Activated CD4-positive, alpha-beta T cell treated with anti-CD3 and anti-CD28 coated beads for 4 hours (primary cell): Measurements from ENCODE around the gene CFAP43.

Experiments
- DNase-seq, 2 donors: peaks; one replicate each; pipeline ENCODE4 v3.0.0-alpha.2; 2020

The CFAP43 gene

DNA sequence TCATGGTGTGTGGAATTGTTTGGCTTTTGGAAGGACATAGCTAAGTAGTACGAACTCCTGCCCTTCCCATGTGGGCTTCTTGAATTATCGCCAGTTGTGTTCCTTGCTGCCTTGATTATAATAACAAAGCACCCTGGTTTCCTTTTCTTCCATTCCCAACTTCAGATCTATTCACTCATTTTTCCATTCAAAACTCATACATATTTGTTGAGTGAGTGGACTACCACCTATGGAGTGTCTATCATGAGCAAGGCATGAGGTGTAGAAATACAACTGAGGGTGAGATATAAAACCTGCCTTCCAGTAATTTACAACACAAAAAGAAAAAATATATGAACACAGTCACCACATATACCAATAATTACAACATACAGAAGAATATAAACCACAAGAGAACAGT, 141.6 kb downstream of the CFAP43 start:
- DNase-seq: no peak

DNA sequence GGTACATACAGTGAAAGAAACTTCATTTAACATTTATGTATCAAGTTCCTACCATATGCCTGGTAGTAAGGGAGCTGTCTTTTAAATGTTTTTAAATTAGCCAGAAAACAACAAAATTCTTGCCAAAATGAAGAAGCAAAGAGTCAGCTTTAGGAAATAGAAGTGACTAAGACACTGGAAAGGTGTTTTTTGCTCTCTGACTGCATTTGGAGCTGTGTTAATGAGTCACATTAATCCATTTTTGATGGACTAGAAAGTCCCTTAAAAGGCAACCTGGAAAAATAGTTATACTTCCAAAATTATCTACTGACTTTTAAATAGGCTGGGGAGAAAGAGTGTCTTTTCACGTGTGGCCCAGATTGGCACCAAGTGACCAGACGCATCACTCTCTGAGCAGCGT, 142.5 kb downstream of the CFAP43 start:
- DNase-seq: no peak

DNA sequence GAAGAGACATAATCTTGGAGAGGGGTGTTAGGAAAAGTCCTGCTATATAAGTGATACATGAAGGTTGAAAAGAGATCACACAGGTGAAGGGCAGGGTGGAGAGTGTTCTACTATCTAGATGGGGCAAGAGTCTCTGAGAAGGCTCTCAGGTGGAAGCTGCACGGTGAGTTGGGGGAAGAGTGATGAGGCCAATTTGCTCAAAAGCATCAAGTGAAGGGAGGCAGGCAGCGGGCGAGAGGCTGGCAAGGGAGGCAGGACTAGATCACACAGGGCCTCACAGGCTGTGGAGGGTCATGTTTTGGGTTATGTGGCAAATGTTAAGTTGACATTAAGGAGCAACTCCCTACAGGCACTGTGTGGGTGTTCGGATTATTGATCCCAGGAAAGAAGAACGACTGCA, 143.9 kb downstream of the CFAP43 start:
- DNase-seq: no peak

DNA sequence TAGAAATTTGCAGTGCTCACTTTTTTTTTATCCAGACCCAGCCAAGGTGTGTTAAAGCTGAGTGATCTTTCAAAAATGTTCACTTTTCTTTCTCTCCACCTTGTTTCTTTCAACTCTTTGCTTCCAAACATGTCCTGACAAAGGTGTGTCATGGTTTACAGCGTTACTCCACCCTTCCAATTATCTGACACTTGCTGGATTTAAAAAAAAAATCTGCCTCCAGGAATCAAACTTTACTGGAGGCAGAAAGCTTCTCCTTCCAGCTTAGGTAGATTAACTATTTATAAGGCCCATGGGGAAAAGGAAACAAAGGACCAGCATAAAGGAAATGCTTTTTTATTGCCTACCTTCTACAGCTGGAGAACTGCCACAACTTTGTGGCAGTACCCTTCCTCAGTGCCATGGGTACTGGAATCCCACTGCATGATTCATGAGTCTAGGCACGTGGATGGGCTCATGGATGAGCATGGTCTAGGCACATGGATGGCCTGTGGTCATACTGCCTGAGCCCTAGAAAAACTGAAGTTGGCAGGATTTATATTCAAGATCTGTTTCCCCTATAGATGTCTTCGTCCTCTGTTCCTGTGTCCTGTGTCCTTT, 146.3 kb downstream of the CFAP43 start, which contains the start of gene COL17A1:
Gene COL17A1, minus strand, starts transcription at position 80 of the 600 bp plus-strand sequence. CDS start 5,207 bp downstream, outside the sequence.
- DNase-seq: no peak

DNA sequence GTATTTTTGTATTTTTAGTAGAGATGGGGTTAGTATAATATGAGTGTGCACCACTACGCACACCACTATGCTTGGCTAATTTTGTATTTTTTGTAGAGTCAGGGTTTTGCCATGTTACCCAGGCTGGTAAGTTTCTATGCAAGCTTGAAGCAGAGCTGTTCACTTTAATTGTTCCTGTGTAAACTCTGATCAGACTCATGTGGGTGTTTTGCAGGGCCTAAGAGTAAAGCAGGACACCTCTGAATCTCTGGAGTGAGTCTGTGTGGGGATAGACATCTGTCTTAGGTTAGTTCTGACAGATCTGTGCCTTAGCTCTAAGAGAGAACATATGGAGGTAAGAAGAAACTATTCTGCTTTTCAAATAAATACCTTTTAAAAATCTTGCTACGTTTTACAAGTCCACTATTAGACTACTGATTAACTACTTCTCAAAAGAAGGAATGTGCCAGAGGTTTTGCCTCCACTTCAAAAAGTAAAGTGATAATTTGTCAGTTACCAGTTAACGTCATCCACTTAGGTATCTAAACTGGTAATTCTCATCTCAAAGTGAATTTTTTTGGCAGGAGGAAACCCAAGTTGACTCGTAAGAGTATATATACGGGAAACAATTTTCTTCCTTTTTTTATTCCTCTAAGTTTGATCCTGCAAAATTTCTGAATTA, 147.6 kb downstream of the CFAP43 start:
- DNase-seq: no peak

DNA sequence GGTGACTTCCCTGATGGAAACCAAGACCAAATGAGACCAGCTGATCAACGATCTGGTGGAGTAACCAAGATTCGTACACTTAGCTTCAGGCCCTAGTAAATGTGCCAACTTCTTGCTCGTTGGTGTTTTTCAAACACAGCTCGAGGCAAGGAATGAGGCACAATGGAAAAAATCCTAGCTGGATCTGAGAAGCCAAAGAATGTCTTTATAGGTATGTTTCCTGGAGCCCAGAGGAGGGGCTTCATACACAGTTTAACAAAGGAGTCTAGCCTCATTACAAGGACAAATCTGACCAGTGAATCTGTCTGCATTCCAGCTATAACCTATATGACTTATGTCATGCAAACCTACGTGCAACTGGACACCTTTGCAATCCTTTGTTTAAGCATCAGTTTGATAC, 150.2 kb downstream of the CFAP43 start:
- no peak for DNase-seq

DNA sequence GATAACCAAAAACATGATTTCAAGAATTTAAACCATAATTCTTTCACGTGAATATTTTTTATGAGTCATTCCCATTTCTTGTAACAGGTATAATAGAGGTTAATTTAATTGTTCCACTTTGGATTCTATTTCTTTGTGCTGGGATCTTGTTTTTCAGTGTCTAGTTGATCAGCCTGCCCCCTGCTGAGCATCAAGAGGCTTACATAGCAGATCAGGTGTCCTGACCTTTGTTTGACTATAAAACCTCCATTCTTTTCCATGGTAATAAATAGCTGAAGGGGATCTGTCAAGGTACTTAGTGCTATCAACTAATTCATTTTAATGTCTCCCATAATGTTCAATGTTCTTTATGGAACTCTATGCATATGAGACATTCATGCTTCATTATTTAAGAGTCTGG, 151.4 kb downstream of the CFAP43 start:
- no peak for DNase-seq
